Esophagus squamous epithelium (tissue), 5 donors: Measurements from ENCODE around the gene KCNJ12. TPM values are rescaled to one million over a fixed set of nuclear protein-coding genes. Genes with fewer than 3 reads are reported as not detected.
"Not testable (repeated sequence)": the region's sequence is repeated elsewhere in the genome, so short reads cannot be mapped to it uniquely, and the experiment has no call there.

ENCODE experiments used
- DNase-seq: peaks from one replicate; lab custom pipeline; 2025; lab: John Stamatoyannopoulos, UW
- H3K27ac ChIP-seq, 4 donors: fragments of 200-600 bp; sonication (generic); one replicate each; pipeline ENCODE4 v1.5.1; 2016 to 2019; ENCODE audit warnings: mild to moderate bottlenecking in 1 of 4
- H3K27me3 ChIP-seq, 4 donors: fragments of 200-600 bp; sonication (generic); 1 replicate in 3 of 4; 2 replicates in 1 of 4; pipeline versions ENCODE4 v1.5.1 to v1.6.0; 2017 to 2021; ENCODE audit warnings: antibody characterized with exemption in 1 of 4
- H3K36me3 ChIP-seq, 3 donors: fragments of 200-600 bp; sonication (generic); one replicate each; pipeline ENCODE4 v1.5.1; 2016 to 2019
- H3K4me1 ChIP-seq, 3 donors: fragments of 200-600 bp; sonication (generic); one replicate each; pipeline ENCODE4 v1.5.1; 2017 to 2019
- H3K4me3 ChIP-seq, 4 donors: fragments of 200-600 bp; sonication (generic); 1 replicate in 3 of 4; 2 replicates in 1 of 4; pipeline ENCODE4 v1.5.1; 2016 to 2019; ENCODE audit warnings: mild to moderate bottlenecking in 2 of 4, moderate library complexity in 1 of 4
- H3K9me3 ChIP-seq, 3 donors: fragments of 200-600 bp; sonication (generic); one replicate each; pipeline ENCODE4 v1.5.1; 2016 to 2019
- POLR2A ChIP-seq, 4 donors: fragments of 450-650 bp; IDR thresholded peaks; one replicate each; pipeline ENCODE4 v1.6.1; 2017; ENCODE audit warnings: antibody characterized with exemption in 4 of 4, mild to moderate bottlenecking in 4 of 4, moderate library complexity in 3 of 4
- WGBS, 2 donors: methylation state at CpG; one replicate each; pipeline ENCODE4 v1.1.5; 2018; 5-methylcytosine and 5-hydroxymethylcytosine counted together
- intact Hi-C: fragments of 100-400 bp; cut with DNase I; formaldehyde crosslinking; loops from one replicate; pipeline ENCODE4 v1.15.0; 2022
- total RNA-seq, 4 donors: library from RNA; depleted of rRNA; stranded (reverse); fragments of >200 nt; gene quantifications; one replicate each; pipeline ENCODE4 v1.1.0, GENCODE V29; 2016
- TF ChIP-seq, protein P1 (sequence below), 6 experiments: fragments of 450-650 bp in 4 of 6; fragments of 200-600 bp in 2 of 6; sonication (generic) in 2 of 6; IDR thresholded peaks; one replicate each; pipeline ENCODE4 v1.5.1; 2016 to 2019; ENCODE audit warnings: antibody characterized with exemption in 6 of 6, mild to moderate bottlenecking in 4 of 6, moderate library complexity in 4 of 6
- donor health status: DM: yes; HTN: yes; CAD: no.

The KCNJ12 gene
- total RNA-seq, 4 donors from 2014 or later, result 0.09 to 0.73 (median 0.38) TPM; not detected in 1

DNA sequence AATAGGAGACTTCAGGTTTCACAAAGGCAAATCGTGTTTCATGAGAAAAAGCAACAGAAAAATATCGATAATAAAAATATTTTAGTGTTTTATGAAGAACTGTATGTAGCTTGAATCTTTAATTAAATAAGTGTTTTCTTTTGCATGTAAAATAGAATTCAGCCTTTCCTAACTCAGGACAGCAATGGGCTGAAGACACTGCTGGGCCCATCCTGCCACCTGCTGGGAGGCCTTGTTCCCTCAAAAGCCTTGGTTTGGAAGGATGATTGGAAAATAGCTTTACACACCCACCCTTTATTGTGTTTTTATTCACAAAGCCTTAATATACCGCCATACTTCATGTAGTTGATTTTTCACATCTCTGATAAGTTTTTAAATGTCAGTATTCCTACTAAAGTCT is 73.7 kb downstream of the KCNJ12 start:
- TF ChIP-seq, protein P1, sequence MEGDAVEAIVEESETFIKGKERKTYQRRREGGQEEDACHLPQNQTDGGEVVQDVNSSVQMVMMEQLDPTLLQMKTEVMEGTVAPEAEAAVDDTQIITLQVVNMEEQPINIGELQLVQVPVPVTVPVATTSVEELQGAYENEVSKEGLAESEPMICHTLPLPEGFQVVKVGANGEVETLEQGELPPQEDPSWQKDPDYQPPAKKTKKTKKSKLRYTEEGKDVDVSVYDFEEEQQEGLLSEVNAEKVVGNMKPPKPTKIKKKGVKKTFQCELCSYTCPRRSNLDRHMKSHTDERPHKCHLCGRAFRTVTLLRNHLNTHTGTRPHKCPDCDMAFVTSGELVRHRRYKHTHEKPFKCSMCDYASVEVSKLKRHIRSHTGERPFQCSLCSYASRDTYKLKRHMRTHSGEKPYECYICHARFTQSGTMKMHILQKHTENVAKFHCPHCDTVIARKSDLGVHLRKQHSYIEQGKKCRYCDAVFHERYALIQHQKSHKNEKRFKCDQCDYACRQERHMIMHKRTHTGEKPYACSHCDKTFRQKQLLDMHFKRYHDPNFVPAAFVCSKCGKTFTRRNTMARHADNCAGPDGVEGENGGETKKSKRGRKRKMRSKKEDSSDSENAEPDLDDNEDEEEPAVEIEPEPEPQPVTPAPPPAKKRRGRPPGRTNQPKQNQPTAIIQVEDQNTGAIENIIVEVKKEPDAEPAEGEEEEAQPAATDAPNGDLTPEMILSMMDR (IDR thresholded peaks at IDR 0.05), result peak in 3 of 6 experiments; percentile 21 to 30 (median 28)
- H3K9me3 ChIP-seq, intact Hi-C loops, H3K4me3 ChIP-seq, H3K4me1 ChIP-seq, H3K27ac ChIP-seq, H3K36me3 ChIP-seq, DNase-seq: not testable (repeated sequence)
- 53 to 57% methylated on average over 3 of the region's 3 CpGs for WGBS, 2 donors
- peaks cover 0 to 43% (median 0%) of the 10 kb centered on the region in 4 donors for H3K27me3 ChIP-seq

DNA sequence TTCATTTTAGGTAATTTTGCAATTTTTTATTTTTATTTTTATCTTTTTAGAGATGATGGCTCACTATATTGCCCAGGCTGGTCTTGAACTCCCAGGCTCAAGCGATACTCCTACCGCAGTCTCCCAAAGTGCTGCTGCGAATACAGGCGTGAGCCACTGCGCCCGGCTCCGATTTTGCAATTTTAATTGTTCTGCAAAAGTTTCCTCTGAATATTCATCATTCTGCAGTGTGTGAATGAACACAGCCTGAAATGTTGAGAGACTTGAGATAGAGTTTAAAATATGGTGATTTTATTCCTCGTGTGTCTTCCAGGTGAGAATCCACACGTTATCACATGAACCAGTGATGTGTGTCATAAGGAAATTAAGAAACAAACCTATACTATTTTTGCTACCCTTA is 75.8 kb downstream of the KCNJ12 start:
- Histone ChIP-seq H3K9me3 (no peaks in the 10 kb centered on the region), H3K4me3 (no peak overlapping the region), H3K27me3 (peaks cover 0 to 43% (median 0%) of the 10 kb centered on the region in 4 donors), H3K36me3 (no peaks in the 10 kb centered on the region), H3K27ac (no peak overlapping the region), H3K4me1 (peaks cover 0 to 16% (median 10%) of the 10 kb centered on the region in 3 donors)
- TF ChIP-seq, protein P1 (IDR thresholded peaks at IDR 0.05), result no peak
- TF ChIP-seq POLR2A (IDR thresholded peaks at IDR 0.05), result no peak
- DNase-seq, result no peak
- 63 to 65% methylated on average over 9 of the region's 9 CpGs for WGBS, 2 donors
- intact Hi-C loops, result no loop called here

DNA sequence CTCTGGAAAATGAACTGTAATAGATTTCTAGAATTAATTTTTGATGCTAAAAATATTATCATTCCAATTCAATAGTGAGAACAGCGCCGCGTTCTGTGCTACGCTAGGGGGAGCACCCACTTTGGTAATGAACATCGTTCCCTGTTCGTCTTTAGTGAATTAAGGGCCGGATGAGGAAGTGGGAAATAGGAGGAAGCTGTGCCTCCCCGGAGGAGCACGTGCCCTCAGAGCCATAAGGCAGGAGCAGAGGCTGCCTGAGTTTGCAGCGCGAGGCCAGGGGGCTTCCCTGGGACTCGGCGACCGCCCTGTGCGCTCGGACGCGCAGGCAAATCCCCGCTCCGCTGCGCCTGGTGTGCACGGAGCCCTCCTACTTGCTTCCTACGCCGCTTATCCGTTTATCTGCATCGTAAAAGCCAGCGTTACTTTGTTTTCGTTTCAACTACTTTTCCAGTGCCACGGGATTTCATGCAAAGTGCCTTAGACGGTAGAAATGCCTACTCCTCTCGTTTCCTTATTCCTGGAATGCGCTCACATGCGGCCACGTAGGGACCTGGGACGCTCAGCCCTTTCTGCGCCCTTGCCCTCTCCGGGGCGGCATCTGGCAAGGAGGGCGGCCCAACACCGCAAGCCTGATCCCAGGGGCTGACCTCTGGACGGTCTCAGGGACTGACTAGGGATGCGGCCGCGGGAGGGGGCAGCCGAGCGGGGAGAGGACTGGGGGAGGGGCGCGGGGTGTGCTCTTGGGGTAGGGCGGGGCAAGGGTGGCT is 76.4 kb downstream of the KCNJ12 start:
- intact Hi-C loops, result no loop called here
- no peaks in the 10 kb centered on the region for H3K9me3 ChIP-seq
- no peaks in the 10 kb centered on the region for H3K36me3 ChIP-seq
- H3K27me3 ChIP-seq, result peaks cover 0 to 43% (median 0%) of the 10 kb centered on the region in 4 donors
- DNase-seq, result no peak
- H3K4me3 ChIP-seq, result peak overlapping the region in 2 of 4 donors; percentile 28 to 58
- H3K27ac ChIP-seq, result no peak overlapping the region
- H3K4me1 ChIP-seq, result peaks cover 5 to 21% (median 14%) of the 10 kb centered on the region in 3 donors
- 21 to 24% methylated on average over 28 of the region's 49 CpGs for WGBS, 2 donors
- TF ChIP-seq, protein P1 (IDR thresholded peaks at IDR 0.05), result peak; percentile 35 to 55 (median 52)
- TF ChIP-seq POLR2A (IDR thresholded peaks at IDR 0.05), result no peak

DNA sequence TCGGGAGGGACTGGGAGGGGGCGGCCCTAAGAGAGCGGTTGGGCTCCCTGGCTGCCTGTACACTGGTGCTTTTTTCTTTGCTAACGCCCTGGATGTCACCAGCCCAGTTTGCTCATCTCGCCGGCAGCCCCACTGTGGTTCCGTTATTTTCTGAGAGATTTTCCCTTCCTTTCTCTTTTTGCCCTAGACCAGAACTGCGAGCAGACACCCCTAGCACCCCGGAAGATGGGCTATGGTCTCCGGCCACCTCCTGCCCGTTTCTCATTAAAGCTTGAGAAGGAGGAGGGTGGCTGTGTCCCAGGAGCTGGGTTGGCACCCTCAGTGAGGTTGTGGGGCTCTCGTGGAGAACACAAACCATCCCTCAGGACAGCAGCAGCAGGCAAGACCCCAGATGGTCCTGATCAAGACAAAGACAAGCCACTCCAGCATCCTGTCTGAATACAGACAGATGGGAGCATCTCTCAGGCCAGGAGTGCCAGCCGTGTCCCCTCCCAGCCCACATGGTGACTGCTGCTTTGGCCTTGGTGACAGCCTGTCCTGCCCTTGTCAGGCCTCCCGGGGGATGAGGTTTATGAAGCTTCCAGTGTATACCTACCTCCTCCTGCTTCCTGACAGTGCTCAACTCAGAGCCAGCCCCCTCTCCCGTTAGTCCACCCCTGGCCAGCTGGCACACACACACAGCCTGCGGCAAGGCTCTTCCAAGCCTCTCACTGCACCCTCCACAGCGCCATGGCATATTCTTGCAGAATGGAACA is 77.2 kb downstream of the KCNJ12 start:
- H3K36me3 ChIP-seq, result no peaks in the 10 kb centered on the region
- no peak for TF ChIP-seq POLR2A (IDR thresholded peaks at IDR 0.05)
- TF ChIP-seq, protein P1 (IDR thresholded peaks at IDR 0.05), result no peak
- no peak overlapping the region for H3K27ac ChIP-seq
- peak overlapping the region in 1 of 4 donors; percentile 58 for H3K4me3 ChIP-seq
- no peak for DNase-seq
- 69 to 82% methylated on average over 9 to 10 of the region's 17 CpGs for WGBS, 2 donors
- H3K9me3 ChIP-seq, result no peaks in the 10 kb centered on the region
- H3K27me3 ChIP-seq, result peaks cover 0 to 43% (median 0%) of the 10 kb centered on the region in 4 donors
- intact Hi-C loops, result no loop called here
- H3K4me1 ChIP-seq, result peaks cover 5 to 24% (median 15%) of the 10 kb centered on the region in 3 donors

DNA sequence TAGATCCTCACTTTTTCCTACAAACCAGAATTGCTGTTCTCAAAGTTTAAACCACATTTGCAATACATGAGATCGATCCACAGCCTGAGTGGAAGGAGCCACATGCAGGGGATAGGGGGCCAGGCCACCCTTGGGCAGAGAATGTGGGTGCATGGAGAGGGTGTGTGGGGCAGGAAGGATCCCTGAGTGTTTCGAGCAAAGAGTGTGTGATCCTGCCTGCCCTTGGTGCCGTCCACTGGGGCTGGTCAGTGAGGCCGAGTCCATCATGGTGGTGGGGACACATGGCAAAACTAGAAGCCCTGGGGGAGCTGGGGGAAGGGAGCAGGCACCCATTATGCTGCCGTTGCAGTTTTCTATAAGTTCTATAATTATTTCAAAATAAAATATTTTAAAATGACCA is 77.8 kb downstream of the KCNJ12 start:
- intact Hi-C loops, result not testable (repeated sequence)

More for the DNA sequence above, 77.8 kb downstream of the KCNJ12 start:
- Histone ChIP-seq H3K27me3 (peaks cover 0 to 41% (median 0%) of the 10 kb centered on the region in 4 donors), H3K4me1 (peaks cover 5 to 24% (median 15%) of the 10 kb centered on the region in 3 donors)
- not testable (repeated sequence) for H3K9me3 ChIP-seq, DNase-seq, H3K36me3 ChIP-seq, H3K27ac ChIP-seq, H3K4me3 ChIP-seq
- WGBS, 2 donors, result 80 to 86% methylated on average over 5 of the region's 5 CpGs
